HG03064 (cell line): ENCODE results near the gene PAK6.

Experiments
- ATAC-seq: cut with Tn5 transposase; IDR thresholded peaks from one replicate; pipeline ENCODE4 v1.9.1; 2021; ENCODE audit warnings: low read depth; ENCODE audit not compliant: unreplicated experiment

Gene PAK6

GRCh38 chr15:40274350-40275274 lies 35.7 kb downstream of the PAK6 start:
- no peak for ATAC-seq

GRCh38 chr15:40275523-40275922 lies 36.7 kb downstream of the PAK6 start:
- no peak for ATAC-seq

GRCh38 chr15:40275954-40276353 lies 37.1 kb downstream of the PAK6 start:
- ATAC-seq: no peak

- no peak for ATAC-seq
Measured at GRCh38 chr15:40276927-40277326, 38.1 kb downstream of the PAK6 start.

GRCh38 chr15:40277471-40277870 lies 38.6 kb downstream of the PAK6 start:
- no peak for ATAC-seq

GRCh38 chr15:40278026-40278425 lies 39.2 kb downstream of the PAK6 start:
- ATAC-seq: no peak

GRCh38 chr15:40279437-40280141 lies 40.7 kb downstream of the PAK6 start:
- ATAC-seq: no peak

- no peak for ATAC-seq
Measured at GRCh38 chr15:40280260-40281056, 41.6 kb downstream of the PAK6 start.

GRCh38 chr15:40281057-40281800 lies 42.4 kb downstream of the PAK6 start:
- no peak for ATAC-seq

GRCh38 chr15:40281801-40282146 lies 42.9 kb downstream of the PAK6 start:
- ATAC-seq: no peak

- no peak for ATAC-seq
Measured at GRCh38 chr15:40282147-40282868, 43.4 kb downstream of the PAK6 start.

GRCh38 chr15:40282869-40283614 lies 44.2 kb downstream of the PAK6 start, which contains the start of gene ANKRD63:
TSS of gene ANKRD63 (minus strand) at chr15:40283064. CDS start at chr15:40282586, 478 bp downstream.
- ATAC-seq: no peak

GRCh38 chr15:40283615-40284300 lies 44.9 kb downstream of the PAK6 start:
- no peak for ATAC-seq

GRCh38 chr15:40285151-40285550 lies 46.3 kb downstream of the PAK6 start:
- no peak for ATAC-seq

GRCh38 chr15:40285554-40286011 lies 46.7 kb downstream of the PAK6 start:
- ATAC-seq: no peak

GRCh38 chr15:40286061-40286532 lies 47.2 kb downstream of the PAK6 start:
- ATAC-seq: no peak

- ATAC-seq: no peak
Measured at GRCh38 chr15:40286794-40287193, 47.9 kb downstream of the PAK6 start.

- no peak for ATAC-seq
Measured at GRCh38 chr15:40287505-40287904, 48.6 kb downstream of the PAK6 start.
